ENCODE data around the gene SARS2.
"Not testable (repeated sequence)": the region's sequence is repeated elsewhere in the genome, so short reads cannot be mapped to it uniquely, and the experiment has no call there.

The SARS2 gene

DNA sequence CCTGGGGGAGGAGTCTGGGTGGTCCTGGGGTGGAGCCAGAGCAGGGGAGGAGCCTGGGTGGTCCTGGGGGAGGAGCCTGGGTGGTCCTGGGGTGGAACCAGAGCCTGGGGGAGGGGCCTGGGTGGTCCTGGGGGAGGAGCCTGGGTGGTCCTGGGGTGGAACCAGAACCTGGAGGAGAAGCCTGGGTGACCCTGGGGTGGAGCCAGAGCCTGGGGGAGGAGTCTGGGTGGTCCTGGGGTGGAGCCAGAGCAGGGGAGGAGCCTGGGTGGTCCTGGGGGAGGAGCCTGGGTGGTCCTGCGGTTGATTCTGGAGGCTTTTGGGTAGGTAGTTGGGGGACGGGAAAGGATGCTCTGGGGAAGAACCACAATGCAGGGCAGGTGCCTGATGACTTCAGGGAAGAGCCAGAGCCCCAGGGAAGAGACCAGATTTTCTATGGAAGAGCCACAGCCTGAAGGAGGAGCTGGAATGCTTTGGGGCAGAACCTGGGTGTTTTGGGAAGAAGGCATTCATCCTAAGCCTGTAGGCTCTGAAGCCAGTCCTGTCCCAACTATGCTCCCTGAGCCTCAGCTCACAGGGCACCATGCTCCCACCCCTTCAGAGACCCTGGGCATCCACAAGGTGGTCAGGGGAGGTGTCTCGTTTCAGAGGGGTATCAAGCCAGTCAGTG, 15.1 kb upstream of the SARS2 start:
- H3K4me3 ChIP-seq (ENCODE audit: low read depth, low read length): no peak overlapping the region
- TF ChIP-seq, protein P1, sequence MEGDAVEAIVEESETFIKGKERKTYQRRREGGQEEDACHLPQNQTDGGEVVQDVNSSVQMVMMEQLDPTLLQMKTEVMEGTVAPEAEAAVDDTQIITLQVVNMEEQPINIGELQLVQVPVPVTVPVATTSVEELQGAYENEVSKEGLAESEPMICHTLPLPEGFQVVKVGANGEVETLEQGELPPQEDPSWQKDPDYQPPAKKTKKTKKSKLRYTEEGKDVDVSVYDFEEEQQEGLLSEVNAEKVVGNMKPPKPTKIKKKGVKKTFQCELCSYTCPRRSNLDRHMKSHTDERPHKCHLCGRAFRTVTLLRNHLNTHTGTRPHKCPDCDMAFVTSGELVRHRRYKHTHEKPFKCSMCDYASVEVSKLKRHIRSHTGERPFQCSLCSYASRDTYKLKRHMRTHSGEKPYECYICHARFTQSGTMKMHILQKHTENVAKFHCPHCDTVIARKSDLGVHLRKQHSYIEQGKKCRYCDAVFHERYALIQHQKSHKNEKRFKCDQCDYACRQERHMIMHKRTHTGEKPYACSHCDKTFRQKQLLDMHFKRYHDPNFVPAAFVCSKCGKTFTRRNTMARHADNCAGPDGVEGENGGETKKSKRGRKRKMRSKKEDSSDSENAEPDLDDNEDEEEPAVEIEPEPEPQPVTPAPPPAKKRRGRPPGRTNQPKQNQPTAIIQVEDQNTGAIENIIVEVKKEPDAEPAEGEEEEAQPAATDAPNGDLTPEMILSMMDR (IDR thresholded peaks at IDR 0.05; ENCODE audit: low read depth, low read length, missing control alignments): no peak
- DNase-seq (ENCODE audit: low read depth): no peak

DNA sequence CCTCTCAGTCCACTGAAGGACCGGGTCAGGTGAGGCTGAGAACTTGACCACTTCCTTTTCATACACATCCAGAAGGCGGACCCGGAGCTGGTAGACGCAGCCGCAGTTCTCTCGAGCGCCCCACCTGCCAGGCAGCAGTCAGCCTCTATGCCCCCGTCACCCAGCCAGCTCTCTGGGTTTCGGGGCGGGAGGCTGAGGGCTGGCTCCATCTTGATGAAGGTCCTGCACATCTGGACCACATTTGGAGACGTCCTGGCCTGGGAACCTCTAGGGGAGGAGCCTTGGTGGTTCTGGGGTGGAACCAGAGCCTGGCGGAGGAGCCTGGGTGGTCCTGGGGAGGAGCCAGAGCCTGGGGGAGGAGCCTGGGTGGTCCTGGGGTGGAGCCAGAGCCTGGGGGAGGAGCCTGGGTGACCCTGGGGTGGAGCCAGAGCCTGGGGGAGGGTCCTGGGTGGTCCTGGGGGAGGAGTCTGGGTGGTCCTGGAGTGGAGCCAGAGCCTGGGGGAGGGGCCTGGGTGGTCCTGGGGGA, 14.5 kb upstream of the SARS2 start:
- no peak for DNase-seq (ENCODE audit: low read depth)
- TF ChIP-seq, protein P1 (IDR thresholded peaks at IDR 0.05; ENCODE audit: low read depth, low read length, missing control alignments): no peak
- no peak overlapping the region for H3K4me3 ChIP-seq (ENCODE audit: low read depth, low read length)

DNA sequence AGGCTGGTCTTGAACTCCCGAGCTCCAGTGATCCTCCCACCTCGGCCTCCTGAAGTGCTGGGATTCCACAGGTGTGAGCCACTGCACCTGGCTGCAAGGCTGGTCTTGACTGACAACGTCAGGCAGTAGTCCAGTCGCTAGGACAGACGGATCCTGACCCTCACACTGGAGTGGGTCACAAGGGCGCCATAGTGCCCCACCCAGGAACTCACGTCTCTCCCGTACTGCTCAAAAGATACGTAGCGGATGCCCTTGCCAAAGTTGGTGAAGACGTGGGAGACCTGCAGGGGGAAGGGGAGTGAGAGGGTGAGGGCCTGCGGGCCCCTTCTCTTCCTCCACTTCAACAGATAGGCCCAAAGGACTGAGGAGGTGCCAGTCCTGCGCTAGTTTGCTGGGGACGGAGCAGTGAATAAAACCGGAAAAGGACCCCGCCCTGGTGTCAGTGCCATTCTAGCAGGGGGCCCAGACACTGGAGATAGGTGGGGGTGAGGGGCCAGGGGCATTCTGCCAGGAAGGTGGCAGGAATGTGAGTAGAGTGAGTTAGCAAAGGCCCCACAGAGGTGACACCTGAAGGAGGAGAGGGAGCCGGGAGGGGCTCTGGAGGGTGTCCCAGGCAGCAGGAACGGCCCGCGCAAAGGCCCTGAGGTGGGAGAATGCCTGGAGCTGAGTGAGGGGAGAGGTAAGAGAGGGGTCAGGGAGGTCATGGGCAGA, 12.1 kb upstream of the SARS2 start:
- TF ChIP-seq, protein P1 (IDR thresholded peaks at IDR 0.05; ENCODE audit: low read depth, low read length, missing control alignments): no peak
- no peak for DNase-seq (ENCODE audit: low read depth)
- no peak overlapping the region for H3K4me3 ChIP-seq (ENCODE audit: low read depth, low read length)

DNA sequence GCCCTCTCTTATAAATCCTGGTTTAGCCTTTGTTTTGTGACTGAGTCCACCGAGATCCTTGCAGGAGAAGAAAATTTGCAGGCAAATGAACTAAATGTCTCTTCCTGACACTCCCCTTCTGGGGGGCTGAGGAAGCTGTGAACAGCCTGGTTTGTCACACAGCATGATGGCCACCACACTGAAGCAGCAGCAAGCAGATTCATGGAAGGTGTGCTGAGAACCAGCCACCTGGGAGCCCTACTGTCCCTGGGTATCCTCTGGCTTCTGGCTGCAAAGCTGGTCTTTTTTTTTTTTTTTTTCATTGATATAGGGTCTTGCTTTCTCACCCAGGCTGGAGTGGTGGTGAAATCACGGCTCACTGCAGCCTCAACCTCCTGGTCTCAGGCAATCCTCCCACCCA, 11.4 kb upstream of the SARS2 start:
- no peak overlapping the region for H3K4me3 ChIP-seq (ENCODE audit: low read depth, low read length)
- no peak for DNase-seq (ENCODE audit: low read depth)
- TF ChIP-seq, protein P1 (IDR thresholded peaks at IDR 0.05; ENCODE audit: low read depth, low read length, missing control alignments): no peak

DNA sequence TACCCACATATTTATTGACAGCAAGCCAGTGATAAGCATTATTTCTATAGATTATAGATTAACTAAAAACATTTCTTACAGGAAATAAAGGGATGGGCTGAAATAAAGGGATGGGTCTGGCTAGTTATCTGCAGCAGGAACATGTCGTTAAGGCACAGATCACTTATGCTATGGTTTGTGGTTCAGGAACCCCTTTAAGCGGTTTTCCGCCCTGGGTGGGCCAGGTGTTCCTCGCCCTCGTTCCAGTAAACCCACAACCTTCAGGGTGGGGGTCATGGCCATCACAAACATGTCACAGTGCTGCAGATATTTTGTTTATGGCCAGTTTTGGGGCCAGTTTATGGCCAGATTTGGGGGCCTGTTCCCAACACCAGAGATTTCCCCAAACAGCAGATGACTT, 10.9 kb upstream of the SARS2 start:
- not testable (repeated sequence) for H3K4me3 ChIP-seq (ENCODE audit: low read depth, low read length); DNase-seq (ENCODE audit: low read depth)

DNA sequence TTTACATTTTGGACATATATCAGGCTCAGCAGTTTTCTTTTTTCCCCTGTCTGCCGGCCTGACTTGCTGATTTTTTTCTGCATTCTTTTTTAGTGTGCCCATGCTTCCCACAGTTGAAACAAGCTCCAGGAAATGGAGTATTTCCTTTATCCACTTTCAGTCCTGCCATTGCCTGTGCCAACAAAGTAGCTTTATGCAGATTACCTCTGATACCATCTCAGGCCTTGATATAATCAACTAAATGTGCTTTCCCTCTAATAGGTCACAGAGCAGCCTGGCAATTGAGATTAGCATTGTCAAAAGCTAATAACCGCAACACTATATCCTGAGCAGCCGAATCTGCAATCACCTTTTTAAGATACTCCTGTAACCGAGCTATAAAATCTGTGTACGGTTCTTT, 9.4 kb upstream of the SARS2 start:
- no peak for DNase-seq (ENCODE audit: low read depth)
- no peak overlapping the region for H3K4me3 ChIP-seq (ENCODE audit: low read depth, low read length)
- TF ChIP-seq, protein P1 (IDR thresholded peaks at IDR 0.05; ENCODE audit: low read depth, low read length, missing control alignments): no peak

DNA sequence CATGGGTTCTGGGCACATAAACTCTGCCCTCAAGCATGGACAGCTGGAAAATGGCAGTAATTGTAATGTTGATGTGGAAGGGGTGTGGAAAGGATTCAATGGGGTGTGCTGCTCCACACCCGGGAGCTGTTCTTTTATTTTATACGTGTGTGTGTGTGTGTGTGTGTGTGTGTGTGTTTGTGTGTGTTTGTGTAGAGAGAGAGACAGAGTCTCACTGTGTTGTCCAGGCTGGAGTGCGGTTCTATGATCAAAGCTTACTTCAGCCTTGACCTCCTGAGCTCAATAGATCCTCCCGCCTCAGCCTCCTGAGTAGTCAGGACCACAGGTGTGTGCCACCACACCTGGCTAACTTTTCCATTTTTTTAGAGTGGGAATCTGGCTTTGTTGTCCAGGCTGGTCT, 3.0 kb upstream of the SARS2 start:
- DNase-seq (ENCODE audit: low read depth): no peak
- no peak overlapping the region for H3K4me3 ChIP-seq (ENCODE audit: low read depth, low read length)
- TF ChIP-seq, protein P1 (IDR thresholded peaks at IDR 0.05; ENCODE audit: low read depth, low read length, missing control alignments): no peak
